Hematopoietic multipotent progenitor cell treated with erythropoietin and hydrocortisone succinate and interleukin-3 and kit ligand, for 15 days (in vitro differentiated cells): ENCODE measurements around the gene B4GALNT2.
A peak's percentile ranks its signal among the peaks of the same experiment; 100 is the strongest.

Experiments
- DNase-seq: peaks from one replicate; pipeline ENCODE4 v3.0.0-alpha.2; 2015; ENCODE audit warnings: low spot score

B4GALNT2 gene

DNA sequence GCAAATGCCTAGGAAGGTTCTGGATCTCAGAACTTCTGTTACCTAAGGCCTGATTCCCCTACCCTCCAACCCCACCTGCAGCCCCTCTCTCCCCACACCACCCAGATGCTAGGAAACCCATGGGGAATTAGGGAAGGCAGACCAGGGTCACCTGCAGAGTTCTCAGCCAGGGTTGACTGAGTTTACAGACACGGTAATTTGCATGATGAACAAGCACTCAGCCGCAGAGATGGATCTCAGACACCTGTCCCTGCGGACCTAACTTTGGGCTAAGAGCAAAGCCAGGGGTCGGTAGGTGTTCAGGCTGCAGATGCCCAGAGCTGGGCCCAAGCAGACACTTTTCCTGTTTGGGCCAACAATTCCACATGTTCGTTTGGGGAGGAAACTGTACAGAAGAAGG lies 80.8 kb downstream of the B4GALNT2 start:
- DNase-seq, result no peak

DNA sequence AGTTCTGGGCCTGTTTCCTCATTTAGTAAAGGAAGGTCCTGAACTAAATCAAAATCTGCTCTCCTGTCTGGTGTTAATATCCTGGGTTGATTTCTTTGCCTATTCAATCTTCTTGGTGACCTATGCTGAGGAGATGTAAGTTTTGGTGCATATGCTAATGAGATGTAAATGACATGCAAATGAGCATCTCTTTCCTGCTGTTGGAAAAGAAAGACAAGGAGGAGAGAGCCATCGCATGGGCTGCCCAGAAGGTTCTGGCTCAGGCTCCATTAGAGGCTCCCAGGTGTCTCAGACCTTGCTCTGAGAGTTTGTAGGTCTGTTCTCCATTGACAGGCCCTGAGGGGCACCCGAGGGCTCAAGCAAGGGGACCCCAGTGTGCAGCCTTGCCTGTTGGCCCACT lies 81.3 kb downstream of the B4GALNT2 start:
- DNase-seq, result no peak

DNA sequence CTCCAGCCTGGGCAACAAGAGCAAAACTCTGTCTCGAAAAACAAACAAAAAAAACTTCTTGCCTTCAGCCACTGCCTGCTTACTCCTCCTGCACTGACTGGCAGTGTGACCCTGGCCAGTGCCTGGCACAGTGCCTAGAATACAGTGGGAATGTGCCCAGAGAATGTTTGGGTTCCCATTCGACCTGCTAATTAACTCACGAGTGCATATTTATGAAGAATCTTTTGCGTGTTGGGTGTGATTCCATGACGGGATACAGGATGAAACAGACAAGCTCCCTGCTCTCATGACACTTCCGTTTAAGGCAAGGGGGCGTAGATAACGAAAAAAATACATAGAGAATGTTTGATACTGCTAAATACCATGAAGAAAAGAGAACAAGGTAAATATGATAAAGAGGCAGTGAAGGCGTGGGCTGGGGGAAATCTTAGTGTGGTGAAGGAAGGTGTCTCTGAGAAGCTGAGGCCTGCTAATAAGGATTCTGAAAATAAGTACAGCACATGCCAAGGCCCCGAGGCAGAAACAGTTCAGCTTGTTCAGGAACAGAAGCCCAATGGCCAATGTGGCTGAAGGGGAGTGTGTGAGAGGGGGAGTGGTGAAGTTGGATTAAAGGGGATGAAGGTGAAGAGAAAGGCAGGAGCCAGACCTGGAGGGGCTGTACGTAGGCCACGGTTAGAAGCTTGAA lies 82.2 kb downstream of the B4GALNT2 start:
- DNase-seq, result no peak

DNA sequence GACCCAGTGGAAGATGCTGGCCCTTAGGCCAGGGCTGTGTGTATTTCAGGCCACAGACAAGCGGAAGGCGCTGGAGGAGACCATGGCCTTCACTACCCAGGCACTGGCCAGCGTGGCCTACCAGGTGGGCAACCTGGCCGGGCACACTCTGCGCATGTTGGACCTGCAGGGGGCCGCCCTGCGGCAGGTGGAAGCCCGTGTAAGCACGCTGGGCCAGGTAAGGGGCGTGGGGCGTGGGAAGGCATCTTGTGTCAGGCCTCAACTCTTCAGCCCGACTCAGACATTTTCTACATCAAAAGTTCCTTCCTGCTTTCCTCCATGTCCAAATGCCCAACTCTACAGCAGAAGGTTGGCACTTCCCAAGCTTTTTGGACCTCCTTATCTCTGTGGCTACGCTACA lies 83.9 kb downstream of the B4GALNT2 start:
- no peak for DNase-seq

DNA sequence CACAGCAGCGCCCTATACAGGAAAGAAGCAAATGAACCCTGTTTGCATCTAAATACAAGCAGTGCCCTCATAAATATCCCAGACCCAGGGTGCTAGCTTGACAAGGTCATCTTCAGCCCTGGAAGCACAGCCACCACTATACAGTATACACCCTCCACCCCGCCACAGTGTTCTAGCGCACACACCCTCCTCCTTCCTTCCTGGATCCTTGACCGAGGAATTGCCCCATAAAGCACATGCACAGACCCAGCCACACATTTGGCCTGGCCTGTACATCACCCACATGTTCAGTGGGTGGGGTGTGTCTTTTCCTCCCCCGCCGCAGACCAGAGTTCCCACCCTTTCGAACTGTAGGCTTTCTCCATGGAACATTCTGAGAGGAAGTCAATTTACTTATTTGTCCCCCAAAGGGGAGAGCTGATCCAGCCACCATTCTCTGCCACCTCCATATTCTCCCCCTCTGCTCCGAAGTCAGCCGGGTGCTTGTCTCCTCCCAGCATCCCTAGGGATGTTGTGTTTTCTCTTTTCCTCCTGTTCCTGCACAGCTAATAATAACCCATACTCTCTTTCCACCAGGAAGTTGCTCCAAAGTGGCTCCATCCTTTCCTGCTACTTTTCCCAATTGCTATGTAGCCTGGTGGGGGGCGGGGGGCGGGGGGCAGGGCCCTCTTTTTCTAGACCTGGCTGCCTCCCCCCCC lies 84.5 kb downstream of the B4GALNT2 start:
- DNase-seq, result no peak

DNA sequence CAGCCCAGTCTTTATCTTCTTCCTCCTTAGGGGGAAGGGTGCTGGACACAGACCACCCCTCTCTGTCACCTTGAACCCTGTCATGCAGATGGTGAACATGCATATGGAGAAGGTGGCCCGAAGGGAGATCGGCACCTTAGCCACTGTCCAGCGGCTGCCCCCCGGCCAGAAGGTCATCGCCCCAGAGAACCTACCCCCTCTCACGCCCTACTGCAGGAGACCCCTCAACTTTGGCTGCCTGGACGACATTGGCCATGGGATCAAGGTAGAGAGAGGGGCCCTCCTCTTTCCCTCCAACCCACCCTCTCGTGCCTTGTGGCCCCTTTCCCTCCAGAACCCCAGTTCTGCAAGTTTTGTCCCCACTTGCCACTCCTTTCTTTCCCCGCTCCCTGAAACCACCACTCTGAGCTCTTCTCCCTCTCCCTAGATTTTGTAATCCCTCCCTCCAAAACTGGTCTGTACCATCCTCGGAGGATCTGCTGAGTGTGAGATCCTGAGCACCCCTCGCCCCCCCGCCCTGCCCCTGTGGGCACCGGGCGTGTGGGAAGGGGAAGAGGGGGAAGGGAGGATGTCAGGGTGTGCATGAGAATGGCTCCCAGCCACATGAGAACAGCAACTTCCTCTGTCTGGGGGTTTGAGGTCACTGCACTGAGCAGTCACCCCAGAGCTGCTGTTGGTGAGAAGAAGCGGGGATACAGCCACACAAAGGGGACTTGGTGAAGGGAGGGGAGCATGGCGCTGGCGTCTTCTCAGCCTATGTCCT lies 85.3 kb downstream of the B4GALNT2 start:
- DNase-seq, result no peak

DNA sequence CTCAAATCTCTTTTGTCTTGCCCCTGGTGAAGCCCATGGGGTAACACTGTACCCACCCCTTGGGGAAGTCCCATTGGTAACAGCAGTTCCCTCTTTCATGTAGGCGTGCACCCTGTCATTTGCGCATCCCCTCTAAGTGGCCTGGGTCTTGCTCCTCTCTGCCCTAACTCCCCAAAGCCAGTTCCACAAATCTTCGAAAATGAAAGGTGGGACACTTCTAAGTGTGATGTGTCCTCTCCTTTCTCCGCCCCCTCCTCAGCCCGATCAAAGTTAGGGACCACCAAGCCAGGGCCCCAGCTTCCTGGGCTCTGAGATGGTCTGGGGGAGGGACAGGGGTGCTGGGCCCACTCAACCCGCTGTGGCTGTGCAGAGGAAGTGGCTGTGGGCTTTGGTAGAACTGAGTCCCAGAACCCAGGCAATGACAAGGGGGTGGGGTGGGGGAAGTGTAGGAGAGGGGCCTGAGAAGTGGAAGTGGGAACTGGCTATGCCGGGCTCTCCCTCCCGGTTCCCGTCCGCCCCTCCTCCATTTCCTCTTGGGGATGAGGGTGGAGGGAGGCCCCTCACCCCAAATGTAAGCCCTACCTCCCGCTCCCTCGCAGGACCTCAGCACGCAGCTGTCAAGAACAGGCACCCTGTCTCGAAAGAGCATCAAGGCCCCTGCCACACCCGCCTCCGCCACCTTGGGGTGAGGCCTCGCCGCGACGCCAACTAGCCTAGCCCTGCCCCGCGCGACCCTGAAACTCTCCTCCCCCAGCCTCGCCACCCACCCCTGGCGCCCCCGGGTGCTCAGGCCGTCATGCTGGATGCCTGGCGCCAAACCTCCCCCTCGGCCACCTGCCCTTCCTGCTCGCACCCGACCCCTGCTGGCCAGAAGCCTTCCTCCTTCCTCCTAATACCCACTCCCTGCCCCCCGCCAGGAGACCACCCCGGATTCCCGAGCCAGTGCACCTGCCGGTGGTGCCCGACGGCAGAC lies 86.7 kb downstream of the B4GALNT2 start:
- no peak for DNase-seq

DNA sequence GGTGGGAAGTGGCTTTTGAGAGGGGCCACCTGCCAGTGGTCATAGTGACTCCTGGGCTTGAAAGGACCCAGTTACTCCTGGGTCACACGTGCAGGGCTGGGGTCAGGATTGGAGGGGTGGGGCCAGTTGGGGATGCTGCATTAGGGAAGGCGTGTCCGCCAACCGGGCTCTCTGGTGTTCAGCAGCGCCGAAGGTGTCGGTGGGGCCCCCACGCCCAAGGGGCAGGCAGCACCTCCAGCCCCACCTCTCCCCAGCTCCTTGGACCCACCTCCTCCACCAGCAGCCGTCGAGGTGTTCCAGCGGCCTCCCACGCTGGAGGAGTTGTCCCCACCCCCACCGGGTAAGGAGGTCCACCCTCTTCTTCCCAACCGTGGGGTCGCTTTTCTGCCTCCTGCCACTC lies 87.4 kb downstream of the B4GALNT2 start:
- no peak for DNase-seq

DNA sequence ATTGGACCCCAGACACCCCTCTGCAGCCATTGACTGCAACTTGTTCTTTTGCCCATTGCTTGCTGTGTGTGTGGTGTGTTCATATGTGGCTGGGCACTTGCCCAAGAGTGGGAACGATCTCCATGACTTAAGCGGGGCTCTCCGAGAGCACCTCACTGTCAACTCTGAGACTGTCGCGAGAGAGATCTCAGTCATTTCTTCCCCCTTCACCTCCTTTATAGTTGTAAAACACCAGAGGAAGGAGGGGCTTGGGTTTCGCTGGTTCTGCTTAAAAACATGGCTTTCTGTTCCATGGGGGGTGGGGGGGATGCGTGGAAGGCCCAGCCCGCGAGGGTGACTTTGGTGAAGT lies 90.6 kb downstream of the B4GALNT2 start:
- DNase-seq, result no peak

DNA sequence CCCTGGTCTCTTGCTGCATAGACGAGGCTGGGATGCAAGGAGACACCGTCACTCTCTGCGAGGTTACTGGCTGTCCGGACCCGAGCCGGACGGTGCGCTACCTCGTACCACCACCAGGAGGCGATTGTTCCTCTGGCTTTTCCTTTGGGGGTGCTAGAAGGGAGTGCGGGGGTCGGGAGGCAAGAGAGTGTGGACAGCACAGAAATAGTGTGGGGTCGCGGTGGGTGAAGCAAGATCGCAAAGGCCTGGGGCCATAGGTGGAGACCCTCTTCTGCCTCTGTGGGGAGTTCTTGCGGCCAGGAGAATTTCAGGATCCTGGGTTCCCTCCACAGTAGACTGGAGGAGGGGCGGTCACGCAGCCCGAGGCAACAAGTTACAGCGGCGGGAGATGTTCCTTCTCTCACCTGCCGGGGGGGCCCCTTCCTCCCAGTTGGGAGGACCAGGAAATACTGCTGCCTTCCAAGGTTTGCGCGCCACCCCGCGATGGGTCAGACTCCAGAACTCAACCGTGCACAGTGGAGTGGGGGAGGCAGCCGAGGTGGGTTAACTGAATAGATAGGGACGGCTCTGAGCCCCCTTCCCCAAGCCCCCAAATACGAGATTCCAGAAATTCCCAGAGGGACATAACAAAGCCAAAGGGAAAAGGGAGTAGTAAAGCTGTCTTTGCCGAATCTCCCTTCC lies 91.1 kb downstream of the B4GALNT2 start:
- peak; percentile 77 for DNase-seq

DNA sequence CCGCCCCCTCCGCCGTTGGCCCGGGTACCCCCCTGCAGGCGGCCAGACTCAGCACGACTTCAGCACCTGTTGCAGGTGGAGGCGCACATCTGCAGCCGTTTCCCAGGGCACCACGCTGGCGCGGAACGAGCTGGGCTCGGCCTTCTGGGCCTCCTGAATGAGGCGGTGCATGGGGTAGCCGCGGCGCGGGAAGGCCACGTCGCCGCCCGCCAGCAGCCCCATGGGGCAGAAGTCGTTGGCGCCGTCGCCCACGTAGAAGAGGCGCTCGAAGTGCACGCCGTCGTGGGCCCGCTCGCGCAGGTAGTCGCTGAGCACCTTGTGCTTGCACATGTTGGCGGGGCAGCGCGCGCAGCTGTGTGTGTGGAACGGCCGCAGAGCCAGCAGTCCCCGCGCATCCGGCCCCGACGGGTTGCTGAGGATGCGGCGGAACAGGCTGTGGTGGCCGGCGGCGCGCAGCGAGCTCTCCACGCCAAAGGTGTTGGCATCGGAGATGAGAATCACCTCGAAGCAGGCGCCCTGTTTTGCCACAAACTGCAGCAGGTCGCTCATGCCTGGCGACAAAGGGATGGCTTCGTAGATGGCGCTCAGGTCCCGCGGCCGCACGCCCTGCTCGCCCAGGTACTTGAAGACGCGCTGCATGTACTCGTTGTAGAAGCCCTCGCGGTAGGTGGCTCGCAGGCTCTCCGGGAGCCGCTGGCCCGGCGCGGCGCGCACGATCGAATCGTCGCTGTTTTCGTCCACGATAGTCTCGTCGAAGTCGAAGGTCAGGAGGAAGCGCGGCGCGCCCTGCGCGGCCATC lies 91.8 kb downstream of the B4GALNT2 start:
- DNase-seq, result no peak

DNA sequence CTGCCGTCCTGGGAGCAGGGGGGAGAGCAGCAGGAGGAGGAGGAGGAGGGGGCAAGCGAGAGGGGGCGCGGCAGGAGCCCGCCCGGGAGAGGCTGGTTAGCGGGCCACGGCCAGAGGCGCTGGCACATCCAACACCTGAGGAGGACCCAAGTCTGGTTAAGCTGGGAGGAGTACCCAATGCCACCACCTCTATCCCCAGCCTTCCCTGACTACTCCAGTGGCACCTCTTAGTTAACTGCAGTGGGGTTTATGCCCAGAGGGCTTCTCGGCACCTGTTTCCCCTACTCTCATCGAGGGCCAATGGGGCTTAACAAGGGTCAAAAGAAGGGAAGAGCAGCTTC lies 92.4 kb downstream of the B4GALNT2 start:
- DNase-seq, result no peak

DNA sequence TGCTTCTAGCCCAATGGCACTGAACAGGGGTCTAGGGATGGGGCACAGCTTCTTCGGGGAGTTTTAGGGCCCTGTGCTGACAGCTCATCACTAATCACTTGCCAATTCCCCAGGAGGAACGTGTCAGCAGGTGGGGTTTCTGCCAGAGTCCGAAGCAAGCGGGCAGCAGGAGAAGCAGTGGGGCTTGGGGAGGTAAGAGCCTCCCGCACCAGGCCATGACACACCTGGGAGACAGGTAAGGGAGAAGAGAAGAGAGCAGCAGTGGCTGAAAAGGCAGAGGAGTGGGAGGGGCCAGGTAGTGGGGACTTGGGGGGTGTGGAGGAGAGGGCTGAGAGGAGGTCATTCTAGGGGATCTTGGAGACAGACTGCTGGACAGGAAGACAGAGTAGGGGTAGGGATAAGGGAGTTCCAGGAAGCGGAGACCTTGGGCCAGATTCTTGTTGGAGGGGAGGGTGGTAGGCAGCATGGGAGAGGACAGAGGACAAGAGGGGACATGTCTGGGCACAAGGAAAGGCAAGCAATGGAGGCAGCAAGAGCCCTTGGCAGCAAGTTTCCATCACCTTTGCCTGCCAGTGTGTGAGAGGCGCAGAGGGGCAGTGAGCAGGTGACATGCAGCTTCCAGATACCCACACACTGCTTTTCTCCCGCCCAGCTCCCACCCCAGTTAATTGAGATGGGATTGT lies 93.1 kb downstream of the B4GALNT2 start:
- DNase-seq, result no peak
